ENCODE results near the gene IDH1.

DNA sequence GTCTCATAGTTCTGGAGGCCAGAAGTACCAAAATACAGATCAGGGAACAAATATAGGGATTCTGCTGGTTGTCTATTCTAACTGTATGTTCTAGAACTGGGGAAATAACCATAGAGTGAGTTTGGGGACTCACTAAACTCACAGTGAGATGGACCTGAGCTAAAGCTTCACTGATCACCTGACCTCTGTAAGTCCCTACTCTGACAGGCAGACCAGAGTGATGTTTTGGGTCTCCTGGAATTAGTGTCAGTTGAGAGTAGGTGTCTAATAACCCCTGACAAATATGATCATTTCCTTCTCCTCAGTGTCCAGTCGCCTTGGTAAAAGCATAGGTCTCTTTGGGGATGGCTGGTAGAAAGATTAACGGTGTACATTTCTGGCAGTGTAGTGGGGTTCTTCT lies 25.4 kb upstream of the IDH1 start:
- TF ChIP-seq, protein P1, sequence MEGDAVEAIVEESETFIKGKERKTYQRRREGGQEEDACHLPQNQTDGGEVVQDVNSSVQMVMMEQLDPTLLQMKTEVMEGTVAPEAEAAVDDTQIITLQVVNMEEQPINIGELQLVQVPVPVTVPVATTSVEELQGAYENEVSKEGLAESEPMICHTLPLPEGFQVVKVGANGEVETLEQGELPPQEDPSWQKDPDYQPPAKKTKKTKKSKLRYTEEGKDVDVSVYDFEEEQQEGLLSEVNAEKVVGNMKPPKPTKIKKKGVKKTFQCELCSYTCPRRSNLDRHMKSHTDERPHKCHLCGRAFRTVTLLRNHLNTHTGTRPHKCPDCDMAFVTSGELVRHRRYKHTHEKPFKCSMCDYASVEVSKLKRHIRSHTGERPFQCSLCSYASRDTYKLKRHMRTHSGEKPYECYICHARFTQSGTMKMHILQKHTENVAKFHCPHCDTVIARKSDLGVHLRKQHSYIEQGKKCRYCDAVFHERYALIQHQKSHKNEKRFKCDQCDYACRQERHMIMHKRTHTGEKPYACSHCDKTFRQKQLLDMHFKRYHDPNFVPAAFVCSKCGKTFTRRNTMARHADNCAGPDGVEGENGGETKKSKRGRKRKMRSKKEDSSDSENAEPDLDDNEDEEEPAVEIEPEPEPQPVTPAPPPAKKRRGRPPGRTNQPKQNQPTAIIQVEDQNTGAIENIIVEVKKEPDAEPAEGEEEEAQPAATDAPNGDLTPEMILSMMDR (IDR thresholded peaks at IDR 0.05), result no peak
- no peak for TF ChIP-seq POLR2A (IDR thresholded peaks at IDR 0.05)

All from tibial nerve (tissue), 3 donors.